OCI-LY3 (cell line): ENCODE measurements around the gene OR51S1.

Source experiments
- H2AFZ ChIP-seq: fragments of 200-600, 300-600 bp; shearing (Covaris generic); 2 replicates; pipeline ENCODE4 v1.6.0; 2014; ENCODE audit warnings: antibody characterized with exemption, low read depth, low read length
- H3K27ac ChIP-seq: fragments of 200-600, 300-600 bp; sonication (generic); 2 replicates; pipeline ENCODE4 v1.5.1; 2014; ENCODE audit warnings: mild to moderate bottlenecking, low read length, moderate library complexity, mixed read lengths
- H3K27me3 ChIP-seq: fragments of 200-600, 300-600 bp; sonication (generic); 2 replicates; pipeline ENCODE4 v1.6.1; 2014; ENCODE audit warnings: low read depth, low read length, mixed read lengths
- H3K36me3 ChIP-seq: fragments of 200-600, 300-600 bp; sonication (generic); replicated peaks from 2 replicates; pipeline ENCODE3; 2014; ENCODE audit warnings: low read depth, low read length, mixed read lengths
- H3K4me1 ChIP-seq: fragments of 300-600, 200-600 bp; sonication (generic); 2 replicates; pipeline ENCODE4 v1.6.1; 2014; ENCODE audit warnings: low read length, mixed read lengths
- H3K4me2 ChIP-seq: fragments of 200-600, 300-600 bp; sonication (generic); 2 replicates; pipeline ENCODE4 v1.6.1; 2014; ENCODE audit warnings: low read length, mixed read lengths
- H3K4me3 ChIP-seq: fragments of 300-600, 200-600 bp; sonication (generic); 2 replicates; pipeline ENCODE4 v1.5.1; 2014; ENCODE audit warnings: antibody characterized with exemption, mild to moderate bottlenecking, low read length, moderate library complexity
- H3K79me2 ChIP-seq: fragments of 300-600, 200-600 bp; shearing (Covaris generic); 2 replicates; pipeline ENCODE4 v1.6.1; 2014; ENCODE audit warnings: mild to moderate bottlenecking, low read length, mixed read lengths
- H3K9ac ChIP-seq: fragments of 300-600, 200-600 bp; shearing (Covaris generic); 2 replicates; pipeline ENCODE4 v1.6.0; 2014; ENCODE audit warnings: mild to moderate bottlenecking, low read length, moderate library complexity
- H3K9me3 ChIP-seq: fragments of 200-600, 300-600 bp; shearing (Covaris generic); 2 replicates; pipeline ENCODE4 v1.6.1; 2014; ENCODE audit warnings: low read length, mixed read lengths; ENCODE audit not compliant: insufficient read depth
- H4K20me1 ChIP-seq: fragments of 200-600, 300-600 bp; sonication (generic); 2 replicates; pipeline ENCODE4 v1.6.1; 2016; ENCODE audit warnings: low read length, mixed read lengths; ENCODE audit not compliant: insufficient read depth
- CTCF ChIP-seq: fragments of 200-600, 300-600 bp; sonication (generic); IDR thresholded peaks from 2 replicates; pipeline ENCODE4 v1.5.1; 2014; ENCODE audit warnings: antibody characterized with exemption, low read length, low read depth
- EZH2phosphoT487 ChIP-seq: fragments of 200-600 bp; shearing (Covaris generic); IDR thresholded peaks from 2 replicates; pipeline ENCODE4 v1.6.1; 2018; ENCODE audit warnings: antibody characterized with exemption, mixed run types, low read depth

OR51S1 gene

GRCh38 chr11:4826425-4826824, 22.6 kb downstream of the OR51S1 start:
- H4K20me1 ChIP-seq, result no peaks in the 10 kb centered on the region

DNA sequence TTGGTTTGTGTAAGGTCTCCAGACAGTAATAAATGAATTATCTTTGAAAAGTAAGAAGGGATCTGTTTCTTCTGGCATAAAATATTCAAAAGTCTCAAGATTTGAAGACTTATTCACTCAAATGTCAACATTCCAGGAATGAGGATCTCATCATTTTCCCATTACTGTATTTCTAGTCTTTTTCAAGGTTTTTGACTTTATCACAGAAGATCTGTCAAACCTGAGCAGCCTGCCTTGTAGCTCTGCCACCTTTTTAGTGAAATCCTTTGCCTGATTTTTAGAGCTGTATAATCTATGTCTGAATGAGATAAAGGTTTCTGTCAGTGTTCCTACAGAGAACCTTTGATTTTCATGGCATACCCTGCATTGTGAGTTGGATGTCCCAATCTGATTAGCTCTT, 23.9 kb downstream of the OR51S1 start:
- Histone ChIP-seq H3K9me3 (no peaks in the 10 kb centered on the region), H3K27ac (no peak overlapping the region), H3K4me3 (no peak overlapping the region), H3K9ac (no peak overlapping the region), H3K27me3 (no peaks in the 10 kb centered on the region), H3K36me3 (no peaks in the 10 kb centered on the region), H4K20me1 (no peaks in the 10 kb centered on the region), H3K4me1 (no peaks in the 10 kb centered on the region), H3K4me2 (no peak overlapping the region), H3K79me2 (no peaks in the 10 kb centered on the region), H2AFZ (no peak overlapping the region)
- TF ChIP-seq CTCF (no peak), EZH2phosphoT487 (no peak)

More at GRCh38 chr11:4826425-4826824, 22.6 kb downstream of the OR51S1 start:
- peak; percentile 54 for TF ChIP-seq CTCF
- TF ChIP-seq EZH2phosphoT487, result no peak
- no peak overlapping the region for H2AFZ ChIP-seq
- H3K9me3 ChIP-seq, result no peaks in the 10 kb centered on the region
- no peak overlapping the region for H3K27ac ChIP-seq
- H3K4me2 ChIP-seq, result no peak overlapping the region
- no peaks in the 10 kb centered on the region for H3K36me3 ChIP-seq
- no peak overlapping the region for H3K4me3 ChIP-seq
- no peaks in the 10 kb centered on the region for H3K79me2 ChIP-seq
- no peak overlapping the region for H3K9ac ChIP-seq
- H3K4me1 ChIP-seq, result no peaks in the 10 kb centered on the region
- no peaks in the 10 kb centered on the region for H3K27me3 ChIP-seq

DNA sequence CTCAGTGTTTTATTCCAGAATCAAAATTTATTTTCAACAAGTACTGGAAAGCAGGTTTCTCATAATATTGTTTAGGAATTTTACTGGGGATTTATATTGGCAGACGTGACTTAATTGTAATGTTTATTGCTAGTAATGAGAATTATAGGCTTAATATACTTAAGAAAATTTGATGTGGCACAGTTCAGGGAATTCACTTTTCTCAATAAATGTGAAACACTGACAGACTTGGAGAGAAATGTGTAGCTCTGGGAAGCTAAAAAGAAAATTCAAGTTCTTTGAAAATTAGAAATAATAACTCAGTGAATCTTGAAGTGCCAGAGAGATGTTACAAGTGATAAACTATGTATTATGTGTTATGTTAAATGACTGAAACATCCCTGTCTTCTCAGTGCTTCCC, 28.0 kb downstream of the OR51S1 start, which contains the start of gene OR51F2:
TSS of gene OR51F2 (plus strand) at position 301 of the 400 bp plus-strand sequence. CDS start 101 bp downstream, outside the sequence.
- H3K9ac ChIP-seq, result no peak within 1 kb of the TSS
- H4K20me1 ChIP-seq, result no peaks in the 10 kb centered on the region
- no peak within 1 kb of the TSS for H3K4me2 ChIP-seq
- no peak within 1 kb of the TSS for H3K27ac ChIP-seq
- H3K9me3 ChIP-seq, result no peaks in the 10 kb centered on the region
- no peaks in the 10 kb centered on the region for H3K27me3 ChIP-seq
- H3K4me1 ChIP-seq, result no peaks in the 10 kb centered on the region
- H3K79me2 ChIP-seq, result no peaks in the 10 kb centered on the region
- H3K36me3 ChIP-seq, result no peaks in the 10 kb centered on the region
- H3K4me3 ChIP-seq, result no peak within 1 kb of the TSS
- H2AFZ ChIP-seq, result no peak within 1 kb of the TSS
- TF ChIP-seq CTCF, result no peak
- no peak for TF ChIP-seq EZH2phosphoT487

DNA sequence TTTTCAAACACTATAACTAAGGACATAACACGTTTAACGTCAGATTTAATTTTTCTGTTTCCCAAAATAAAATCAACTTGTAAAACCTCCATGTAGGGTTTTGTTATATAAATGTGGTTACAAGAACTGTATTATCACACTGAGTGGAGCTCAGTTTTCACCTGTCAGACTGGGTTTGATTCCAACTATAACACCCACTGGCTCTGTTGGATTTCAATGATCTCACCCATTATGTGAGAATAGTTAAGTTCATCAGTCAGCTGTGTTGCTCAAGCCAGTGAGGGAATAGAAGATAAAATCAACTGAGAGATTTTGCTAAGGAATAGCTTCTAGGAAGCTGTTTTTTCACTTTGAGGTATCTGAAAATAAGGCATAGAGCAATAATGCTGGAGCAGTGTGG, 39.8 kb downstream of the OR51S1 start:
- no peaks in the 10 kb centered on the region for H4K20me1 ChIP-seq
- no peaks in the 10 kb centered on the region for H3K4me1 ChIP-seq
- no peak overlapping the region for H3K4me2 ChIP-seq
- no peaks in the 10 kb centered on the region for H3K9me3 ChIP-seq
- TF ChIP-seq CTCF (no peak), EZH2phosphoT487 (no peak)
- H3K79me2 ChIP-seq, result no peaks in the 10 kb centered on the region
- H3K36me3 ChIP-seq, result no peaks in the 10 kb centered on the region
- H2AFZ ChIP-seq, result no peak overlapping the region
- H3K9ac ChIP-seq, result no peak overlapping the region
- H3K27me3 ChIP-seq, result no peaks in the 10 kb centered on the region
- H3K4me3 ChIP-seq, result no peak overlapping the region
- no peak overlapping the region for H3K27ac ChIP-seq
